SK-N-SH (cell line): ENCODE data around the gene SMYD2. TPM values are rescaled to one million over a fixed set of nuclear protein-coding genes. Genes with fewer than 3 reads are reported as not detected.
A peak's percentile ranks its signal among the peaks of the same experiment; 100 is the strongest.

Experiments
- CTCF ChIA-PET: fragments of 300-600, 350-600 bp; formaldehyde crosslinking; extraction: SDS; loops from one replicate; lab custom pipeline; 2021; lab: Yijun Ruan, JAX
- POLR2A ChIA-PET: fragments of 350-600 bp; sonication (Branson Sonifier 250); formaldehyde crosslinking; extraction: SDS; loops from one replicate; lab custom pipeline; 2020; ENCODE audit warnings: antibody characterized with exemption, inconsistent platforms; lab: Yijun Ruan, JAX
- DNase-seq: peaks from one replicate; pipeline ENCODE4 v3.0.0; 2012
- H2AFZ ChIP-seq: fragments of 200-600 bp; sonication (generic); 2 replicates; pipeline ENCODE4 v1.8.1; 2016; ENCODE audit warnings: antibody characterized with exemption, mild to moderate bottlenecking, low read depth
- H3F3A ChIP-seq: fragments of 200-600 bp; sonication (generic); replicated peaks from 2 replicates; pipeline ENCODE3; 2016; ENCODE audit warnings: antibody characterized with exemption, mild to moderate bottlenecking; ENCODE audit not compliant: insufficient read depth
- H3K27ac ChIP-seq, 2 experiments: fragments of 200-500 bp in 1 of 2; fragments of 200-600 bp in 1 of 2; sonication (Bioruptor generic) in 1 of 2; sonication (generic), shearing (Covaris generic) in 1 of 2; 2 replicates each; pipeline versions ENCODE4 v1.5.1 to v1.6.1; 2014 to 2016; ENCODE audit warnings: low read depth in 2 of 2, inconsistent platforms in 1 of 2, low read length in 1 of 2, mild to moderate bottlenecking in 1 of 2, mixed read lengths in 1 of 2
- H3K27me3 ChIP-seq: fragments of 200-600 bp; sonication (generic), shearing (Covaris generic); 2 replicates; pipeline ENCODE4 v1.6.1; 2016; ENCODE audit warnings: mixed run types; ENCODE audit not compliant: insufficient read depth
- H3K36me3 ChIP-seq, 2 experiments: fragments of 200-500 bp in 1 of 2; fragments of 200-600 bp in 1 of 2; sonication (Bioruptor generic) in 1 of 2; sonication (generic) in 1 of 2; replicated peaks in 1 of 2; 2 replicates each; pipeline versions ENCODE3 to v1.5.1; 2014 to 2016; ENCODE audit warnings: low read length in 1 of 2, mild to moderate bottlenecking in 1 of 2; ENCODE audit not compliant: insufficient read depth in 2 of 2, control insufficient read depth in 1 of 2
- H3K4me1 ChIP-seq, 2 experiments: fragments of 200-500 bp in 1 of 2; fragments of 200-600 bp in 1 of 2; sonication (Bioruptor generic) in 1 of 2; sonication (generic), shearing (Covaris generic) in 1 of 2; 2 replicates each; pipeline versions ENCODE4 v1.5.1 to v1.6.1; 2014 to 2016; ENCODE audit warnings: low read depth in 1 of 2, low read length in 1 of 2, mixed run types in 1 of 2; ENCODE audit not compliant: insufficient read depth in 2 of 2, control insufficient read depth in 1 of 2
- H3K4me2 ChIP-seq: fragments of 200-600 bp; sonication (generic), shearing (Covaris generic); 2 replicates; pipeline ENCODE4 v1.6.1; 2017; ENCODE audit warnings: mixed run types
- H3K4me3 ChIP-seq, 2 experiments: fragments of 200-500 bp in 1 of 2; fragments of 200-600 bp in 1 of 2; sonication (Bioruptor generic) in 1 of 2; sonication (generic), shearing (Covaris generic) in 1 of 2; 2 replicates each; pipeline versions ENCODE4 v1.5.1 to v1.8.1; 2014 to 2016; ENCODE audit warnings: low read depth in 2 of 2, inconsistent platforms in 1 of 2, low read length in 1 of 2, mild to moderate bottlenecking in 1 of 2, mixed read lengths in 1 of 2, moderate library complexity in 1 of 2
- H3K79me2 ChIP-seq: fragments of 200-600 bp; sonication (generic); 2 replicates; pipeline ENCODE4 v1.8.1; 2017; ENCODE audit warnings: mild to moderate bottlenecking; ENCODE audit not compliant: insufficient read depth
- H3K9ac ChIP-seq: fragments of 200-600 bp; sonication (generic); 2 replicates; pipeline ENCODE4 v1.6.1; 2017; ENCODE audit warnings: mixed run types
- H3K9me2 ChIP-seq: fragments of 200-600 bp; sonication (generic); 2 replicates; pipeline ENCODE4 v1.6.1; 2017; ENCODE audit warnings: mixed run types
- H3K9me3 ChIP-seq: fragments of 200-600 bp; sonication (generic); 2 replicates; pipeline ENCODE4 v1.6.1; 2017; ENCODE audit warnings: mixed run types, mild to moderate bottlenecking, moderate library complexity
- H4K20me1 ChIP-seq: fragments of 200-600 bp; sonication (generic); 2 replicates; pipeline ENCODE4 v1.6.1; 2017; ENCODE audit warnings: mild to moderate bottlenecking, mixed run types; ENCODE audit not compliant: insufficient read depth
- CTCF ChIP-seq: fragments of 200-600 bp; sonication (generic); IDR thresholded peaks from 2 replicates; pipeline ENCODE4 v1.6.1; 2017; ENCODE audit warnings: antibody characterized with exemption, mild to moderate bottlenecking, moderate library complexity
- ELF1 ChIP-seq: IDR thresholded peaks from 2 replicates; pipeline ENCODE4 v1.4.0; 2012
- FOSL2 ChIP-seq: IDR thresholded peaks from 2 replicates; pipeline ENCODE4 v1.4.0; 2012; ENCODE audit warnings: low read depth, mild to moderate bottlenecking, moderate library complexity, borderline replicate concordance
- FOXJ3 ChIP-seq: sonication (generic); formaldehyde crosslinking; IDR thresholded peaks from 2 replicates; pipeline ENCODE4 v1.5.1; 2020; ENCODE audit warnings: mild to moderate bottlenecking, missing genetic modification reagents
- RFX5 ChIP-seq: IDR thresholded peaks from 2 replicates; pipeline ENCODE4 v1.6.1; 2012; ENCODE audit warnings: mild to moderate bottlenecking, improper control_type of control experiment, low read length
- RXRA ChIP-seq: IDR thresholded peaks from 2 replicates; pipeline ENCODE4 v1.4.0; 2012; ENCODE audit warnings: low read depth, mild to moderate bottlenecking, borderline replicate concordance
- SMC3 ChIP-seq: IDR thresholded peaks from 2 replicates; pipeline ENCODE4 v1.6.1; 2012; ENCODE audit warnings: low read depth, low read length, improper control_type of control experiment
- TAF1 ChIP-seq: IDR thresholded peaks from 2 replicates; pipeline ENCODE4 v1.6.1; 2012; ENCODE audit warnings: low read depth, mild to moderate bottlenecking, low read length, moderate library complexity, borderline replicate concordance
- TEAD4 ChIP-seq: IDR thresholded peaks from 2 replicates; pipeline ENCODE4 v1.4.0; 2012; ENCODE audit warnings: mild to moderate bottlenecking, borderline replicate concordance; ENCODE audit not compliant: insufficient read depth
- USF1 ChIP-seq: IDR thresholded peaks from 2 replicates; pipeline ENCODE4 v1.4.0; 2012; ENCODE audit warnings: low read depth, borderline replicate concordance
- USF2 ChIP-seq: fragments of 150-350 bp; IDR thresholded peaks from 2 replicates; pipeline ENCODE4 v1.6.1; 2017; ENCODE audit warnings: antibody characterized with exemption, low read length, low read depth, borderline replicate concordance
- YY1 ChIP-seq: IDR thresholded peaks from 2 replicates; pipeline ENCODE4 v1.4.0; 2012; ENCODE audit warnings: low read depth, mild to moderate bottlenecking
- WGBS: methylation state at CpG from one replicate; pipeline ENCODE4 v1.1.6; 2017; ENCODE audit warnings: low lambda C conversion rate; 5-methylcytosine and 5-hydroxymethylcytosine counted together
- polyA plus RNA-seq, 3 experiments: library from polyadenylated mRNA; depleted of rRNA; stranded (reverse); fragments of >200 nt; gene quantifications; 2 replicates each; pipeline ENCODE4 v1.2.3, GENCODE V29; 2012
- TF ChIP-seq, protein P1 (sequence below): IDR thresholded peaks from 2 replicates; pipeline ENCODE4 v1.4.0; 2012; ENCODE audit warnings: low read depth, borderline replicate concordance
- TF ChIP-seq, protein P2 (sequence below): IDR thresholded peaks from 2 replicates; pipeline ENCODE4 v1.4.0; 2012; ENCODE audit warnings: low read depth
- TF ChIP-seq, protein P3 (sequence below): fragments of 150-350 bp; IDR thresholded peaks from 2 replicates; pipeline ENCODE4 v1.6.1; 2016; ENCODE audit warnings: mild to moderate bottlenecking, low read depth, low read length

Gene SMYD2
- polyA plus RNA-seq, 1 of the 3 experiments (the other 2 are of a cell fraction), result 23.1 TPM

- ChIA-PET CTCF (interaction anchor here (1.6 to 10.7 kb wide), 3 partner anchors 10 to 106 kb away, joined by 5 to 154 read pairs (median 52); no protein-coding TSS in a partner anchor), POLR2A (no interaction called here)
- no peak for DNase-seq
- peaks cover 0 to 5% of the 10 kb centered on the region in 2 experiments; a peak in 1 of 4 replicates for H3K4me1 ChIP-seq
- no peaks in the 10 kb centered on the region for H3F3A ChIP-seq
- no peaks in the 10 kb centered on the region for H3K27me3 ChIP-seq
- no peak overlapping the region for H3K4me2 ChIP-seq
- no peak for TF ChIP-seq TEAD4
- TF ChIP-seq CTCF, result peak; percentile 36
- H3K79me2 ChIP-seq, result no peaks in the 10 kb centered on the region
- no peaks in the 10 kb centered on the region for H3K9me2 ChIP-seq
- H3K9ac ChIP-seq, result no peak overlapping the region
- H3K9me3 ChIP-seq, result no peaks in the 10 kb centered on the region
- H3K4me3 ChIP-seq, result no peak overlapping the region
- H2AFZ ChIP-seq, result no peak overlapping the region
- no peaks in the 10 kb centered on the region for H4K20me1 ChIP-seq
- WGBS, result 94% methylated on average over 5 of the region's 5 CpGs
- H3K36me3 ChIP-seq, result peaks cover 9 to 30% of the 10 kb centered on the region in 2 experiments
- H3K27ac ChIP-seq, result no peak overlapping the region
Measured at GRCh38 chr1:214319938-214320337, 39.0 kb downstream of the SMYD2 start.

GRCh38 chr1:214321705-214322453, 40.9 kb downstream of the SMYD2 start:
- 93% methylated on average over 5 of the region's 5 CpGs for WGBS
- TF ChIP-seq CTCF, result no peak
- no peak for TF ChIP-seq USF1
- TF ChIP-seq, protein P1, sequence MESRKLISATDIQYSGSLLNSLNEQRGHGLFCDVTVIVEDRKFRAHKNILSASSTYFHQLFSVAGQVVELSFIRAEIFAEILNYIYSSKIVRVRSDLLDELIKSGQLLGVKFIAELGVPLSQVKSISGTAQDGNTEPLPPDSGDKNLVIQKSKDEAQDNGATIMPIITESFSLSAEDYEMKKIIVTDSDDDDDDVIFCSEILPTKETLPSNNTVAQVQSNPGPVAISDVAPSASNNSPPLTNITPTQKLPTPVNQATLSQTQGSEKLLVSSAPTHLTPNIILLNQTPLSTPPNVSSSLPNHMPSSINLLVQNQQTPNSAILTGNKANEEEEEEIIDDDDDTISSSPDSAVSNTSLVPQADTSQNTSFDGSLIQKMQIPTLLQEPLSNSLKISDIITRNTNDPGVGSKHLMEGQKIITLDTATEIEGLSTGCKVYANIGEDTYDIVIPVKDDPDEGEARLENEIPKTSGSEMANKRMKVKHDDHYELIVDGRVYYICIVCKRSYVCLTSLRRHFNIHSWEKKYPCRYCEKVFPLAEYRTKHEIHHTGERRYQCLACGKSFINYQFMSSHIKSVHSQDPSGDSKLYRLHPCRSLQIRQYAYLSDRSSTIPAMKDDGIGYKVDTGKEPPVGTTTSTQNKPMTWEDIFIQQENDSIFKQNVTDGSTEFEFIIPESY, result no peak
- TF ChIP-seq RXRA, result no peak
- TF ChIP-seq, protein P2, sequence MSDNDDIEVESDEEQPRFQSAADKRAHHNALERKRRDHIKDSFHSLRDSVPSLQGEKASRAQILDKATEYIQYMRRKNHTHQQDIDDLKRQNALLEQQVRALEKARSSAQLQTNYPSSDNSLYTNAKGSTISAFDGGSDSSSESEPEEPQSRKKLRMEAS, result no peak
- TF ChIP-seq USF2, result no peak
- TF ChIP-seq RFX5, result no peak
- TF ChIP-seq FOSL2, result no peak
- TF ChIP-seq FOXJ3 (CRISPR knock-in tag), result no peak
- TF ChIP-seq TAF1, result no peak
- TF ChIP-seq YY1, result no peak
- TF ChIP-seq, protein P3, sequence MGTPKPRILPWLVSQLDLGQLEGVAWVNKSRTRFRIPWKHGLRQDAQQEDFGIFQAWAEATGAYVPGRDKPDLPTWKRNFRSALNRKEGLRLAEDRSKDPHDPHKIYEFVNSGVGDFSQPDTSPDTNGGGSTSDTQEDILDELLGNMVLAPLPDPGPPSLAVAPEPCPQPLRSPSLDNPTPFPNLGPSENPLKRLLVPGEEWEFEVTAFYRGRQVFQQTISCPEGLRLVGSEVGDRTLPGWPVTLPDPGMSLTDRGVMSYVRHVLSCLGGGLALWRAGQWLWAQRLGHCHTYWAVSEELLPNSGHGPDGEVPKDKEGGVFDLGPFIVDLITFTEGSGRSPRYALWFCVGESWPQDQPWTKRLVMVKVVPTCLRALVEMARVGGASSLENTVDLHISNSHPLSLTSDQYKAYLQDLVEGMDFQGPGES, result no peak
- no peak for TF ChIP-seq ELF1
- TF ChIP-seq SMC3, result no peak

More at GRCh38 chr1:214321705-214322453, 40.9 kb downstream of the SMYD2 start:
- H3K9me3 ChIP-seq, result no peaks in the 10 kb centered on the region
- POLR2A ChIA-PET, result no interaction called here
- CTCF ChIA-PET, result interaction anchor here (1.7 to 6.0 kb wide), 3 partner anchors 10 to 108 kb away, joined by 8 to 52 read pairs (median 16); no protein-coding TSS in a partner anchor
- H3F3A ChIP-seq, result no peaks in the 10 kb centered on the region
- H3K36me3 ChIP-seq, result peaks cover 6 to 25% of the 10 kb centered on the region in 2 experiments
- H2AFZ ChIP-seq, result no peak overlapping the region
- H3K4me3 ChIP-seq, result no peak overlapping the region
- no peaks in the 10 kb centered on the region for H4K20me1 ChIP-seq
- no peak for DNase-seq
- H3K4me2 ChIP-seq, result no peak overlapping the region
- no peak overlapping the region for H3K9ac ChIP-seq
- peaks cover 0 to 4% of the 10 kb centered on the region in 2 experiments; a peak in 1 of 4 replicates for H3K4me1 ChIP-seq
- H3K27ac ChIP-seq, result no peak overlapping the region
- no peaks in the 10 kb centered on the region for H3K27me3 ChIP-seq
- no peaks in the 10 kb centered on the region for H3K9me2 ChIP-seq
- no peaks in the 10 kb centered on the region for H3K79me2 ChIP-seq
